HuH-7.5 (cell line): ENCODE data around the gene MACROD2.

Experiments used
- DNase-seq: peaks from one replicate; pipeline ENCODE4 v3.0.0; 2011; ENCODE audit warnings: low spot score

The MACROD2 gene

GRCh38 chr20:14761903-14762302 is 766.6 kb downstream of the MACROD2 start:
- DNase-seq = no peak

- no peak for DNase-seq
Measured at GRCh38 chr20:14764511-14765369, 769.4 kb downstream of the MACROD2 start.

- no peak for DNase-seq
Measured at GRCh38 chr20:14765370-14765701, 770.0 kb downstream of the MACROD2 start.

GRCh38 chr20:14773486-14773885 is 778.2 kb downstream of the MACROD2 start:
- DNase-seq = no peak

GRCh38 chr20:14775778-14776177 is 780.5 kb downstream of the MACROD2 start:
- DNase-seq = no peak

- no peak for DNase-seq
Measured at GRCh38 chr20:14777591-14777990, 782.3 kb downstream of the MACROD2 start.

GRCh38 chr20:14778096-14778495 is 782.8 kb downstream of the MACROD2 start:
- DNase-seq = no peak

- no peak for DNase-seq
Measured at GRCh38 chr20:14778875-14779274, 783.6 kb downstream of the MACROD2 start.

GRCh38 chr20:14780508-14780907 is 785.2 kb downstream of the MACROD2 start:
- DNase-seq = no peak

- DNase-seq = no peak
Measured at GRCh38 chr20:14782731-14783130, 787.4 kb downstream of the MACROD2 start.

GRCh38 chr20:14783766-14784165 is 788.5 kb downstream of the MACROD2 start:
- no peak for DNase-seq

GRCh38 chr20:14785065-14785743 is 789.9 kb downstream of the MACROD2 start:
- no peak for DNase-seq

- no peak for DNase-seq
Measured at GRCh38 chr20:14790190-14790589, 794.9 kb downstream of the MACROD2 start.

GRCh38 chr20:14790771-14791620 is 795.7 kb downstream of the MACROD2 start:
- no peak for DNase-seq

- DNase-seq = no peak
Measured at GRCh38 chr20:14792915-14793314, 797.6 kb downstream of the MACROD2 start.

- no peak for DNase-seq
Measured at GRCh38 chr20:14799545-14800216, 804.4 kb downstream of the MACROD2 start.

GRCh38 chr20:14800707-14801425 is 805.5 kb downstream of the MACROD2 start:
- no peak for DNase-seq

GRCh38 chr20:14801591-14802325 is 806.4 kb downstream of the MACROD2 start:
- no peak for DNase-seq

- DNase-seq = no peak
Measured at GRCh38 chr20:14807224-14807623, 811.9 kb downstream of the MACROD2 start.

GRCh38 chr20:14815340-14815739 is 820.0 kb downstream of the MACROD2 start:
- no peak for DNase-seq

GRCh38 chr20:14816471-14816870 is 821.2 kb downstream of the MACROD2 start:
- DNase-seq = no peak
